Measurements from ENCODE around the gene CGB5. TPM values are rescaled to one million over a fixed set of nuclear protein-coding genes. Genes with fewer than 3 reads are reported as not detected.

CGB5 gene
- polyA plus RNA-seq, 1 of the 3 experiments (the other 2 are of a cell fraction), result 0.16 TPM

DNA sequence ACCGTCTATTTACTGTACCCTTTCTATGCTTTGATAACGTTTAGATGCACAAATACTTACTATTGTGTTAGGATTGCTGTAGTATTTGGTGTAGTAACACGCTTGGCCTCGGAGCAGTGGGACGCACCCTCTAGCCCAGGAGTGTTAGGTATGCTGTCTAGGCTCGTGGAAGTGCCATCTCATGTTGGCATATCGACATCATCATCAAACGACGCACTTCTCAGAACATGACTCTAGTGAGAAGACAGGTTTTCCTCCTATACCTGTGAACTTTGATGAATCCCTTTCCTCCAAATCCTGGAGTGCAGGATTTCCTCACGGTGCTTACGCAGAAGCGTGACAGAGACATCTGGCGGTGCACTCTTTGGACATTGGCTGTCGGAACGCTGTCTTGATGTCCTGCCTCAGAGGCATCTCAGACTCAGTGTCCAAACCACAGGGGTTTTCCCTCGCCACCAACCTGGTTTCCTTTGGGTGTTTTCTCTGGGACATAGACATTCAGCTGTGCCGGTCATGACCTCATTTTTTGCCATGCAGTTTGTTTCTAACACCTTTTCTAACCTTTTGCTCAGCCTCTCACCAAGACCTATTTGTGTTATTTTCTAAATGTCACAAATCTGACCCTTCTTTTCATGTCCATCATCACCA lies 47.9 kb downstream of the CGB5 start:
- H3K4me3 ChIP-seq (ENCODE audit: low read depth in 2 of 2, low read length in 1 of 2), result no peak overlapping the region
- peaks cover 96% of the 10 kb centered on the region for H3K79me2 ChIP-seq (ENCODE audit: insufficient read depth)
- peaks cover 4 to 7% of the 10 kb centered on the region in 2 experiments; a peak in 1 of 4 replicates for H3K4me1 ChIP-seq (ENCODE audit: control insufficient read depth in 1 of 2, insufficient read depth in 2 of 2, low read depth in 1 of 2, low read length in 1 of 2)
- H3F3A ChIP-seq (replicated peaks; ENCODE audit: insufficient read depth), result peaks cover 16% of the 10 kb centered on the region
- no peaks in the 10 kb centered on the region for H3K9me2 ChIP-seq
- H3K9me3 ChIP-seq, result no peaks in the 10 kb centered on the region
- DNase-seq, result no peak
- no peaks in the 10 kb centered on the region for H3K27me3 ChIP-seq (ENCODE audit: insufficient read depth)
- no peak overlapping the region for H2AFZ ChIP-seq (ENCODE audit: low read depth)
- POLR2A ChIA-PET, result no interaction called here
- CTCF ChIA-PET, result interaction anchor here (1.3 kb wide), 1 partner anchor 14 kb away, joined by 4 read pairs; no protein-coding TSS in a partner anchor
- H3K36me3 ChIP-seq (replicated peaks in 1 of 2; ENCODE audit: control insufficient read depth in 1 of 2, insufficient read depth in 2 of 2, low read length in 1 of 2), result peaks cover 41 to 76% of the 10 kb centered on the region in 2 experiments
- H3K9ac ChIP-seq, result no peak overlapping the region
- no peak for TF ChIP-seq GABPA (IDR thresholded peaks at IDR 0.05; ENCODE audit: low read depth)
- TF ChIP-seq JUND (IDR thresholded peaks at IDR 0.05), result no peak
- TF ChIP-seq, protein P1, sequence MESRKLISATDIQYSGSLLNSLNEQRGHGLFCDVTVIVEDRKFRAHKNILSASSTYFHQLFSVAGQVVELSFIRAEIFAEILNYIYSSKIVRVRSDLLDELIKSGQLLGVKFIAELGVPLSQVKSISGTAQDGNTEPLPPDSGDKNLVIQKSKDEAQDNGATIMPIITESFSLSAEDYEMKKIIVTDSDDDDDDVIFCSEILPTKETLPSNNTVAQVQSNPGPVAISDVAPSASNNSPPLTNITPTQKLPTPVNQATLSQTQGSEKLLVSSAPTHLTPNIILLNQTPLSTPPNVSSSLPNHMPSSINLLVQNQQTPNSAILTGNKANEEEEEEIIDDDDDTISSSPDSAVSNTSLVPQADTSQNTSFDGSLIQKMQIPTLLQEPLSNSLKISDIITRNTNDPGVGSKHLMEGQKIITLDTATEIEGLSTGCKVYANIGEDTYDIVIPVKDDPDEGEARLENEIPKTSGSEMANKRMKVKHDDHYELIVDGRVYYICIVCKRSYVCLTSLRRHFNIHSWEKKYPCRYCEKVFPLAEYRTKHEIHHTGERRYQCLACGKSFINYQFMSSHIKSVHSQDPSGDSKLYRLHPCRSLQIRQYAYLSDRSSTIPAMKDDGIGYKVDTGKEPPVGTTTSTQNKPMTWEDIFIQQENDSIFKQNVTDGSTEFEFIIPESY (IDR thresholded peaks at IDR 0.05; ENCODE audit: borderline replicate concordance, low read depth), result no peak
- no peak for TF ChIP-seq MXI1 (IDR thresholded peaks at IDR 0.05; ENCODE audit: low read depth, low read length)
- TF ChIP-seq CHD2 (IDR thresholded peaks at IDR 0.05; ENCODE audit: low read length, partially characterized antibody), result no peak
- TF ChIP-seq FOXJ3 (CRISPR knock-in tag; IDR thresholded peaks at IDR 0.05), result no peak
- no peak overlapping the region for H3K27ac ChIP-seq (ENCODE audit: low read depth in 2 of 2, low read length in 1 of 2)
- H3K4me2 ChIP-seq, result no peak overlapping the region
- peaks cover 91% of the 10 kb centered on the region for H4K20me1 ChIP-seq (ENCODE audit: insufficient read depth)
- 93% methylated on average over 16 of the region's 17 CpGs for WGBS (ENCODE audit: low lambda C conversion rate)

DNA sequence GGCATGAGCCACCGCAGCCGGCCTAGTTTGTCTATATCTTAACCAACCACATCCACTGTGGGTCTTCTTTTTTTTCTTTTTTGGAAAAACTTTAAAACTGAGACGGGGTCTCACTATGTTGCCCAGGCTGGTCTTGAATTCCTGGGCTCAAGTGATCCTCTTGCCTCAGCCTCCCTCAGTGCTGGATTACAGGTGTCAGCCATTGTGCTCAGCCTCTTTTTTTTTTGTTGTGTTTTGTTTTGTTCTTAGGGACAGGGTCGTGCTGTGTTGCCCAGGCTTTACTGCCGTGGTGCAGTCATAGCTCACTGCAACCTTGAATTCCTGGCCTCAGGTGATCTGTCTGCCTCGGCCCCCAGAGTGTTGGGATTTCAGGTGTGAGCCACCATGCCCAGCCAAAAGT lies 49.0 kb downstream of the CGB5 start:
- Histone ChIP-seq H3K27ac (ENCODE audit: low read depth in 2 of 2, low read length in 1 of 2) (no peak overlapping the region), H3K4me3 (ENCODE audit: low read depth in 2 of 2, low read length in 1 of 2) (no peak overlapping the region), H3K4me2 (no peak overlapping the region), H3K9me3 (no peaks in the 10 kb centered on the region), H3K79me2 (ENCODE audit: insufficient read depth) (peaks cover 96% of the 10 kb centered on the region), H3K9ac (no peak overlapping the region), H3K4me1 (ENCODE audit: control insufficient read depth in 1 of 2, insufficient read depth in 2 of 2, low read depth in 1 of 2, low read length in 1 of 2) (no peaks in the 10 kb centered on the region; a peak in 1 of 4 replicates), H2AFZ (ENCODE audit: low read depth) (no peak overlapping the region), H3K9me2 (no peaks in the 10 kb centered on the region), H4K20me1 (ENCODE audit: insufficient read depth) (peaks cover 91% of the 10 kb centered on the region), H3K36me3 (replicated peaks in 1 of 2; ENCODE audit: control insufficient read depth in 1 of 2, insufficient read depth in 2 of 2, low read length in 1 of 2) (peaks cover 45 to 70% of the 10 kb centered on the region in 2 experiments), H3F3A (replicated peaks; ENCODE audit: insufficient read depth) (peaks cover 25% of the 10 kb centered on the region), H3K27me3 (ENCODE audit: insufficient read depth) (no peaks in the 10 kb centered on the region)
- POLR2A ChIA-PET, result no interaction called here
- CTCF ChIA-PET, result interaction anchor here (0.6 to 1.3 kb wide), 2 partner anchors 13 to 106 kb away, joined by 3 to 4 read pairs; no protein-coding TSS in a partner anchor
- DNase-seq, result no peak
- TF ChIP-seq ELF1 (IDR thresholded peaks at IDR 0.05) (no peak), TEAD4 (IDR thresholded peaks at IDR 0.05; ENCODE audit: borderline replicate concordance, insufficient read depth) (no peak), POLR2AphosphoS5 (IDR thresholded peaks at IDR 0.05; ENCODE audit: low read depth, low read length) (no peak), NRF1 (IDR thresholded peaks at IDR 0.05; ENCODE audit: low read depth, low read length) (no peak), FOXM1 (IDR thresholded peaks at IDR 0.05; ENCODE audit: low read depth) (no peak), JUND (IDR thresholded peaks at IDR 0.05) (no peak), FOSL2 (IDR thresholded peaks at IDR 0.05; ENCODE audit: borderline replicate concordance, low read depth) (no peak), RCOR1 (IDR thresholded peaks at IDR 0.05; ENCODE audit: low read length) (no peak), EP300 (IDR thresholded peaks at IDR 0.05; ENCODE audit: borderline replicate concordance in 1 of 2, low read depth in 1 of 2, low read length in 1 of 2) (no peak), GATA2 (CRISPR knock-in tag; IDR thresholded peaks at IDR 0.05) (no peak), FOXJ3 (CRISPR knock-in tag; IDR thresholded peaks at IDR 0.05) (no peak), RXRA (IDR thresholded peaks at IDR 0.05; ENCODE audit: borderline replicate concordance, low read depth) (no peak)
- TF ChIP-seq, protein P2, sequence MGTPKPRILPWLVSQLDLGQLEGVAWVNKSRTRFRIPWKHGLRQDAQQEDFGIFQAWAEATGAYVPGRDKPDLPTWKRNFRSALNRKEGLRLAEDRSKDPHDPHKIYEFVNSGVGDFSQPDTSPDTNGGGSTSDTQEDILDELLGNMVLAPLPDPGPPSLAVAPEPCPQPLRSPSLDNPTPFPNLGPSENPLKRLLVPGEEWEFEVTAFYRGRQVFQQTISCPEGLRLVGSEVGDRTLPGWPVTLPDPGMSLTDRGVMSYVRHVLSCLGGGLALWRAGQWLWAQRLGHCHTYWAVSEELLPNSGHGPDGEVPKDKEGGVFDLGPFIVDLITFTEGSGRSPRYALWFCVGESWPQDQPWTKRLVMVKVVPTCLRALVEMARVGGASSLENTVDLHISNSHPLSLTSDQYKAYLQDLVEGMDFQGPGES (IDR thresholded peaks at IDR 0.05; ENCODE audit: low read depth, low read length), result no peak
- TF ChIP-seq, protein P3, sequence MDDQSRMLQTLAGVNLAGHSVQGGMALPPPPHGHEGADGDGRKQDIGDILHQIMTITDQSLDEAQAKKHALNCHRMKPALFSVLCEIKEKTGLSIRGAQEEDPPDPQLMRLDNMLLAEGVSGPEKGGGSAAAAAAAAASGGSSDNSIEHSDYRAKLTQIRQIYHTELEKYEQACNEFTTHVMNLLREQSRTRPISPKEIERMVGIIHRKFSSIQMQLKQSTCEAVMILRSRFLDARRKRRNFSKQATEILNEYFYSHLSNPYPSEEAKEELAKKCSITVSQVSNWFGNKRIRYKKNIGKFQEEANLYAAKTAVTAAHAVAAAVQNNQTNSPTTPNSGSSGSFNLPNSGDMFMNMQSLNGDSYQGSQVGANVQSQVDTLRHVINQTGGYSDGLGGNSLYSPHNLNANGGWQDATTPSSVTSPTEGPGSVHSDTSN (IDR thresholded peaks at IDR 0.05), result no peak
- 96% methylated on average over 6 of the region's 6 CpGs for WGBS (ENCODE audit: low lambda C conversion rate)

Data from SK-N-SH (cell line).